K562 (cell line): ENCODE data around the gene BPIFB6. TPM values are rescaled to one million over a fixed set of nuclear protein-coding genes. Genes with fewer than 3 reads are reported as not detected.

Source experiments
- ATAC-seq: fragments of 200-7000 bp; cut with Tn5 transposase; 3 replicates; pipeline ENCODE4 v1.9.1; 2020; ENCODE audit warnings: moderate library complexity
- BruUV-seq: library from RNA; stranded (reverse); fragments of 400-500 nt; replicated peaks from 2 replicates; lab custom pipeline; 2021; lab: Mats Ljungman, UMichigan
- CTCF ChIA-PET: fragments of 300-600 bp; formaldehyde crosslinking; extraction: SDS; loops from one replicate; lab custom pipeline; 2021; ENCODE audit warnings: low intra/inter-chr PET ratio; lab: Yijun Ruan, JAX
- POLR2A ChIA-PET: fragments of 300-600, 350-650 bp; sonication (Branson Sonifier 250); formaldehyde crosslinking; extraction: SDS; loops from one replicate; lab custom pipeline; 2021; ENCODE audit warnings: antibody characterized with exemption, inconsistent platforms; lab: Yijun Ruan, JAX
- DNase-seq, 4 experiments: peaks; one replicate each; pipeline versions ENCODE4 v3.0.0 to v3.0.0-alpha.2; 2011 to 2018; ENCODE audit warnings: low spot score in 3 of 4, mixed read lengths in 3 of 4; ENCODE audit errors: extremely low read depth in 1 of 4
- FAIRE-seq: peaks from 2 replicates; lab custom pipeline; 2011; peaks lifted over from hg19 to GRCh38; lab: Jason Lieb, UNC
- H2AFZ ChIP-seq: 2 replicates; pipeline ENCODE4 v1.6.0; 2011; ENCODE audit warnings: low read depth, low read length, control low read depth, inconsistent platforms
- H3K27ac ChIP-seq: fragments of 200-600 bp; 3 replicates; pipeline ENCODE4 v1.8.0; 2011; ENCODE audit warnings: low read depth, mild to moderate bottlenecking, control low read depth, inconsistent platforms, low read length, moderate library complexity, mixed read lengths; ENCODE audit errors: extremely low read depth
- H3K27me3 ChIP-seq, 2 experiments: fragments of 300-600 bp in 1 of 2; 2 replicates in 1 of 2; 3 replicates in 1 of 2; pipeline versions ENCODE4 v1.6.0 to v1.8.0; 2011; ENCODE audit warnings: inconsistent platforms in 2 of 2, low read length in 2 of 2, mild to moderate bottlenecking in 1 of 2, mixed read lengths in 1 of 2, moderate library complexity in 1 of 2; ENCODE audit not compliant: control insufficient read depth in 2 of 2, insufficient read depth in 2 of 2
- H3K36me3 ChIP-seq: fragments of 300-600 bp; 3 replicates; pipeline ENCODE4 v1.8.0; 2011; ENCODE audit warnings: mild to moderate bottlenecking, low read length, inconsistent platforms; ENCODE audit not compliant: control insufficient read depth, insufficient read depth
- H3K4me1 ChIP-seq, 2 experiments: fragments of 200-600 bp in 1 of 2; replicated peaks in 1 of 2; 2 replicates in 1 of 2; 3 replicates in 1 of 2; pipeline versions ENCODE4 v1.5.1 to v1.8.0; 2011; ENCODE audit warnings: inconsistent platforms in 2 of 2, low read length in 2 of 2, mild to moderate bottlenecking in 1 of 2, mixed read lengths in 1 of 2, moderate library complexity in 1 of 2; ENCODE audit not compliant: control insufficient read depth in 2 of 2, insufficient read depth in 2 of 2
- H3K4me2 ChIP-seq: 2 replicates; pipeline ENCODE4 v1.6.1; 2011; ENCODE audit warnings: low read length, control low read depth, inconsistent platforms, mixed read lengths; ENCODE audit not compliant: insufficient read depth
- H3K4me3 ChIP-seq: fragments of 200-600 bp; sonication (generic), shearing (Covaris generic); 2 replicates; pipeline ENCODE4 v1.5.1; 2016; ENCODE audit warnings: control low read depth, inconsistent platforms
- H3K79me2 ChIP-seq: fragments of 200-600 bp; 3 replicates; pipeline ENCODE4 v1.8.0; 2011; ENCODE audit warnings: low read length, inconsistent platforms; ENCODE audit not compliant: control insufficient read depth, insufficient read depth
- H3K9ac ChIP-seq, 2 experiments: 2 replicates each; pipeline versions ENCODE4 v1.6.0 to v1.6.1; 2011; ENCODE audit warnings: low read depth in 2 of 2, low read length in 2 of 2, control low read depth in 1 of 2, inconsistent platforms in 1 of 2, mild to moderate bottlenecking in 1 of 2, mixed read lengths in 1 of 2; ENCODE audit not compliant: insufficient read depth in 1 of 2
- H3K9me1 ChIP-seq: one replicate; pipeline ENCODE4 v1.6.0; 2011; ENCODE audit warnings: inconsistent platforms, mild to moderate bottlenecking, low read length, moderate library complexity; ENCODE audit not compliant: control insufficient read depth, insufficient read depth
- H3K9me3 ChIP-seq: replicated peaks from 2 replicates; pipeline ENCODE4 v1.5.1; 2011; ENCODE audit warnings: low read depth, low read length, inconsistent platforms; ENCODE audit not compliant: control insufficient read depth, insufficient read depth
- H4K20me1 ChIP-seq: replicated peaks from 2 replicates; pipeline ENCODE4 v1.6.1; 2011; ENCODE audit warnings: low read length, inconsistent platforms, mixed read lengths; ENCODE audit not compliant: control insufficient read depth, insufficient read depth
- NFXL1 ChIP-seq: fragments of 450-650 bp; formaldehyde crosslinking; IDR thresholded peaks from 2 replicates; pipeline ENCODE4 v1.4.0; 2021; ENCODE audit warnings: mild to moderate bottlenecking
- SMAD4 ChIP-seq: fragments of 250-450 bp; sonication (Bioruptor Pico); conservative IDR thresholded peaks from 2 replicates; pipeline ENCODE4 v1.8.0; 2021; ENCODE audit warnings: inconsistent platforms, mild to moderate bottlenecking, moderate library complexity
- SNAPC5 ChIP-seq: fragments of 250-450 bp; sonication (Bioruptor Pico); IDR thresholded peaks from 2 replicates; pipeline ENCODE4 v1.8.0; 2021; ENCODE audit warnings: moderate library complexity, mild to moderate bottlenecking, inconsistent platforms
- WGBS: fragments of 100-300 bp; shearing (Covaris generic); methylation state at CpG from one replicate; pipeline ENCODE4 v1.1.6; 2016; ENCODE audit warnings: low coverage, mixed read lengths; ENCODE audit not compliant: insufficient coverage; ENCODE audit errors: missing lambda C conversion rate; 5-methylcytosine and 5-hydroxymethylcytosine counted together
- in situ Hi-C: fragments of 300-500 bp; cut with MboI; formaldehyde crosslinking; loops from 4 replicates; pipeline ENCODE4 v1.15.0; 2018; ENCODE audit warnings: inconsistent platforms, mixed read lengths
- intact Hi-C: fragments of 100-400 bp; cut with micrococcal nuclease; formaldehyde crosslinking; loops from 2 replicates; pipeline ENCODE4 v1.14.2; 2022
- polyA plus RNA-seq, 8 experiments: library from polyadenylated mRNA; depleted of rRNA in 4 of 8; stranded (reverse) in 5 of 8; unstranded in 3 of 8; fragments of >200 nt; fragmentation: Nextera tagmentation in 2 of 8; fragmentation: Illumina TruSeq in 1 of 8; extraction: Ambion mirVana in 2 of 8; extraction: Trizol in 1 of 8; gene quantifications; 2 replicates each; pipeline versions ENCODE4 v1.2.1 to v1.2.3, GENCODE V29; 2011 to 2014; ENCODE audit warnings: inconsistent platforms in 1 of 8, missing spikeins in 1 of 8
- total RNA-seq, 7 experiments: library from RNA; depleted of rRNA in 6 of 7; stranded (reverse); fragments of >200 nt in 6 of 7; fragmentation: Illumina TruSeq in 2 of 7; extraction: Trizol in 2 of 7; gene quantifications; 2 replicates each; pipeline versions ENCODE4 v1.2.1 to v1.2.3, GENCODE V29; 2011 to 2021; ENCODE audit warnings: low replicate concordance in 1 of 7
- TF ChIP-seq, protein P1 (sequence below): sonication (generic); formaldehyde crosslinking; IDR thresholded peaks from 2 replicates; pipeline ENCODE4 v1.9.0; 2022; ENCODE audit warnings: mild to moderate bottlenecking, missing genetic modification reagents
- TF ChIP-seq, protein P2 (sequence below), 2 experiments: fragments of 450-650 bp; IDR thresholded peaks; 2 replicates each; pipeline ENCODE4 v1.6.1; 2016

BPIFB6 gene
- total and polyA plus RNA-seq, 9 of the 15 experiments (the other 6 are each of a cell fraction or from before 2014, with no cell fraction given): not detected

- DNase-seq: no peak
- no peaks in the 10 kb centered on the region for H3K36me3 ChIP-seq
- no peak overlapping the region for H3K4me3 ChIP-seq
These were observed 22.9 kb upstream of the BPIFB6 start for GRCh38 chr20:33008336-33009213.

More at GRCh38 chr20:33008336-33009213, 22.9 kb upstream of the BPIFB6 start:
- Histone ChIP-seq H4K20me1 (no peaks in the 10 kb centered on the region), H3K9ac (no peak overlapping the region), H3K4me2 (no peak overlapping the region), H3K9me1 (no peaks in the 10 kb centered on the region), H3K27me3 (peaks cover 8 to 38% of the 10 kb centered on the region in 2 experiments; a peak in 4 of 5 replicates), H3K9me3 (peaks cover 4% of the 10 kb centered on the region), H3K4me1 (no peaks in the 10 kb centered on the region; a peak in 1 of 5 replicates), H2AFZ (no peak overlapping the region), H3K79me2 (no peaks in the 10 kb centered on the region), H3K27ac (no peak overlapping the region)
- 1% methylated on average over 23 of the region's 23 CpGs for WGBS
- no peak for ATAC-seq
- no TSS peak for BruUV-seq
- in situ Hi-C loops: no loop called here
- ChIA-PET CTCF (no interaction called here), POLR2A (no interaction called here)
- TF ChIP-seq SNAPC5 (CRISPR knock-in tag): no peak
- TF ChIP-seq, protein P1, sequence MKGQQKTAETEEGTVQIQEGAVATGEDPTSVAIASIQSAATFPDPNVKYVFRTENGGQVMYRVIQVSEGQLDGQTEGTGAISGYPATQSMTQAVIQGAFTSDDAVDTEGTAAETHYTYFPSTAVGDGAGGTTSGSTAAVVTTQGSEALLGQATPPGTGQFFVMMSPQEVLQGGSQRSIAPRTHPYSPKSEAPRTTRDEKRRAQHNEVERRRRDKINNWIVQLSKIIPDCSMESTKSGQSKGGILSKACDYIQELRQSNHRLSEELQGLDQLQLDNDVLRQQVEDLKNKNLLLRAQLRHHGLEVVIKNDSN: 0 out of 2 replicates have a peak, but pooled peaks have one; percentile 15
- TF ChIP-seq, protein P2, sequence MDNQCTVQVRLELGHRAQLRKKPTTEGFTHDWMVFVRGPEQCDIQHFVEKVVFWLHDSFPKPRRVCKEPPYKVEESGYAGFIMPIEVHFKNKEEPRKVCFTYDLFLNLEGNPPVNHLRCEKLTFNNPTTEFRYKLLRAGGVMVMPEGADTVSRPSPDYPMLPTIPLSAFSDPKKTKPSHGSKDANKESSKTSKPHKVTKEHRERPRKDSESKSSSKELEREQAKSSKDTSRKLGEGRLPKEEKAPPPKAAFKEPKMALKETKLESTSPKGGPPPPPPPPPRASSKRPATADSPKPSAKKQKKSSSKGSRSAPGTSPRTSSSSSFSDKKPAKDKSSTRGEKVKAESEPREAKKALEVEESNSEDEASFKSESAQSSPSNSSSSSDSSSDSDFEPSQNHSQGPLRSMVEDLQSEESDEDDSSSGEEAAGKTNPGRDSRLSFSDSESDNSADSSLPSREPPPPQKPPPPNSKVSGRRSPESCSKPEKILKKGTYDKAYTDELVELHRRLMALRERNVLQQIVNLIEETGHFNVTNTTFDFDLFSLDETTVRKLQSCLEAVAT (IDR thresholded peaks at IDR 0.05): no peak
- TF ChIP-seq SMAD4 (CRISPR knock-in tag): no peak
- TF ChIP-seq NFXL1 (CRISPR knock-in tag): no peak
- intact Hi-C loops: no loop called here
- FAIRE-seq: no peak
